ENCODE data around the gene PAFAH1B2. TPM values are rescaled to one million over a fixed set of nuclear protein-coding genes. Genes with fewer than 3 reads are reported as not detected.

The PAFAH1B2 gene
- total RNA-seq, 2 donors from 2014 or later: 31.1 to 43.4 TPM

DNA sequence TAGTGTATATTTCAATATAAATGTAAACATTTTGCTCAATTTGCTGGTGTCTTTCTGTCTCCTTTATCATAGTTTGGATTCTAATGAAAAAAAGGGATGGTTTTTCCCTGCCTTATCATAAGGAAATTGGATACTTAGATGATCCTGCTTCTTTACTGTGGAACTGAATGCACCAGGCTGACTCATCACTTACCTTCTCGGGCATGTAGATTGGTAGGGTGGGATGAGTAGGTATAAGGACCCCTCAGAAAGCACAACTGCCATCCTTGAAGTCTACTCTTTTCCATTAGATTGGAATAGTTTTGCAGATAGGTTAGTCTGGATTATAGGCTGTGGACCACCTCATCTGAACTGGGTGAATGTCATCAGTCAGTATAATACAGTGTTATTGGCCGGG lies 26.9 kb downstream of the PAFAH1B2 start:
- DNase-seq (no peak), ATAC-seq (no peak)
- no peak overlapping the region for H3K27ac Mint-ChIP-seq
- no peaks in the 10 kb centered on the region for H3K27me3 Mint-ChIP-seq
- H3K36me3 Mint-ChIP-seq (ENCODE audit: low read depth): peaks cover 2% of the 10 kb centered on the region
- no peak overlapping the region for H3K4me3 Mint-ChIP-seq
- H3K4me1 Mint-ChIP-seq: peaks cover 3% of the 10 kb centered on the region
- no peaks in the 10 kb centered on the region for H3K9me3 ChIP-seq (ENCODE audit: control insufficient read depth, low read length, poor library complexity, severe bottlenecking)

DNA sequence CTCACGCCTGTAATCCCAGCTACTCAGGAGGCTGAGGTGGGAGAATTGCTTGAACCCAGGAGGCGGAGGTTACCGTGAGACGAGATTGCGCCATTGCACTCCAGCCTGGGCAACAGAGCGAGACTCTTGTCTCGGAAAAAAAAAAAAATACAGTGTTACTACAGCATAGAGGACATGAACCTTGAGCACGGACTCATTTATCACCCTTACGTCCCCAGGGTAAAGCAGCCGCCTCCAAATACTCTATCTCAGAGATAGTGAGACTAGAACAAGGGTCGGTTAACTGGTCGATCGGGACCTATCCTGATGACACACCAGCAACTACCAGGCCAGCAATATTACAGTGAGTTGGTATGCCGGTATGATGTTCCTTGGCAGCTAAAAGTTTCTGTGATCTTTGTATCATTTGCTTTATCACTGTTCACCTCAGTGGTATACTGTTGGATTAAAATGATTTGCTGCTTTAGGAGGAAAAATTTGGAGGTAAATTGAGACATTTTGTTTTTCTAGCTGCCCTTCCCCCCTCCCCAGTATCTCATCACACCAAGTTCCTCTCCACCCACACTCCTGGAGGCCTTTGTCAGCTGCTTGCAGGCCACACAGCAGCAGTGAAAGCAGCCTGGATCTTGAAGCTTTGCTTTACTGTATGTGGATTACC lies 27.4 kb downstream of the PAFAH1B2 start:
- DNase-seq (no peak), ATAC-seq (no peak)
- H3K4me1 Mint-ChIP-seq: peaks cover 3% of the 10 kb centered on the region
- H3K27me3 Mint-ChIP-seq: no peaks in the 10 kb centered on the region
- H3K9me3 ChIP-seq (ENCODE audit: control insufficient read depth, low read length, poor library complexity, severe bottlenecking): no peaks in the 10 kb centered on the region
- H3K36me3 Mint-ChIP-seq (ENCODE audit: low read depth): peaks cover 2% of the 10 kb centered on the region
- H3K4me3 Mint-ChIP-seq: no peak overlapping the region
- H3K27ac Mint-ChIP-seq: no peak overlapping the region

DNA sequence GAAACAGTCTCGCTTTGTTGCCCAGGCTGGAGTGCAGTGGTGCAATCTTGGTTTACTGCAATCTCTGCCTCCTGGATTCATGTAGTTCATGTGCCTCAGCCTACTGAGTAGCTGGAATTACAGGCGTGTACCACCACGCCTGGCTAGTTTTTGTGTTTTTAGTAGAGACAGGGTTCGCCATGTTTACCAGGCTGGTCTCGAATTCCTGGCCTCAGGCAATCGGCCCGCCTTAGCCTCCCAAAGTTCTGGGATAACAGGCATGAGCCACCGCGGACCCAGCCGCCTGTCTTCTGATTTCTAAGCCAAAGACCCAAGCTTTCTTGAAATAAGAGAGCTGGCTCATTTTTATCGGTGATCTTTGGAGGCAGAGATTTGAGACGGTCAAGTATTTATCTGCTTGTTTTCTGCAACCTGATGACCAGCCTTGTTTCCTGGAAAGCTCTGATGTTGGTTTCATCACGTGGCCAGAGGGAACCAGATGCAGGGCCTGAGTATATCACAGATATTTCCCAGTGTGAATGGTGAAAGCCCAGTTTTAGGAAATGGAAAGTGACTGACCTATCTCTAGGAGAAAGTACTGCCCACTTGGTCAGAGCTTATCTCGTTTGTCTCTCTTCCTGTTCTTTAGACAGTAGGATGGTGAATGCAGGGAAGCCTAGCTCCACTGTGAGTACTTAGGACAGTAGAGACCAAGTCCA lies 28.8 kb downstream of the PAFAH1B2 start:
- Mint-ChIP-seq H3K4me1 (peaks cover 3% of the 10 kb centered on the region), H3K27ac (peak overlapping the region; percentile 32), H3K27me3 (no peaks in the 10 kb centered on the region), H3K36me3 (ENCODE audit: low read depth) (no peaks in the 10 kb centered on the region), H3K4me3 (no peak overlapping the region)
- no peak for ATAC-seq
- H3K9me3 ChIP-seq (ENCODE audit: control insufficient read depth, low read length, poor library complexity, severe bottlenecking): no peaks in the 10 kb centered on the region
- DNase-seq: no peak

DNA sequence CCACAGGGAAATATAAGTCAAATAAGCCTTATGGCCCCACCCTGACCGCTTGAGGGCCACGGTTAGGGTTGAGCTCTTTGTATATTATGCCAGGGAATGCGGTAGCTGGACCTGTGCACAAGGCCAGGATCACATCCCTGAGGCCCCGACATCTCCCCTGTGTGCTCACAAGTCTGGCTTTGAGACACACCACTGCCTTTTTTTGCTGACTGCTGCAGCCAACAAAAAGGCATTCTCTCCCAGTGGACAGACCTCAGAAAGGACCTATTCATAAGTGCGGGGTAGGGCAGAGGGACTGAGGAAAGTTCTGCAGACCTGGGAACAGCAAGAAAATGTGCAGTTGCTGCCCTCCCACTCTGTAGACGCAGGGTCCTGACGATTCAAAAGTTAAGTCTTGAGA lies 31.0 kb downstream of the PAFAH1B2 start:
- no peaks in the 10 kb centered on the region for H3K36me3 Mint-ChIP-seq (ENCODE audit: low read depth)
- H3K27ac Mint-ChIP-seq: peak overlapping the region; percentile 62
- no peaks in the 10 kb centered on the region for H3K9me3 ChIP-seq (ENCODE audit: control insufficient read depth, low read length, poor library complexity, severe bottlenecking)
- DNase-seq (no peak), ATAC-seq (no peak)
- peaks cover 13% of the 10 kb centered on the region for H3K4me1 Mint-ChIP-seq
- no peaks in the 10 kb centered on the region for H3K27me3 Mint-ChIP-seq
- no peak overlapping the region for H3K4me3 Mint-ChIP-seq

DNA sequence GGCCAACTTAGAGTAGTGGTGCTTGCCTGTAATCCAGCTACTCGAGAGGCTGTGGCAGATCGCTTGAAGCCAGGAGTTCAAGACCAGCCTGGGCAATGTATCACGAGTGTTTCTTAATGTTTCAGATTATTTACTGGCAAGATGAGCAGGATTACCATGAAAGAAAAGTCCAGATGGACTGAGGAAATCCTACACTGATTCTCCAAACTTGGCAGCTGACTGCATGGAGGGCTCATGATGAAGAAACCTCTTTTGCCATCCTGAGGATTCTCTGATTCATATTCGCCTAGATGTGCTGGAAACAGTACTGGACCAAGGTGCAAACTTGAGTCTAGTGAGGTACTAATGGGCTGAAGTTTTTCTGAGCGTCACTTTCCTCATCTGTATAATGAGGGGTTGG lies 31.7 kb downstream of the PAFAH1B2 start:
- no peak overlapping the region for H3K27ac Mint-ChIP-seq
- DNase-seq (no peak), ATAC-seq (no peak)
- H3K27me3 Mint-ChIP-seq: no peaks in the 10 kb centered on the region
- H3K4me3 Mint-ChIP-seq: no peak overlapping the region
- H3K9me3 ChIP-seq (ENCODE audit: control insufficient read depth, low read length, poor library complexity, severe bottlenecking): no peaks in the 10 kb centered on the region
- peaks cover 16% of the 10 kb centered on the region for H3K4me1 Mint-ChIP-seq
- no peaks in the 10 kb centered on the region for H3K36me3 Mint-ChIP-seq (ENCODE audit: low read depth)

DNA sequence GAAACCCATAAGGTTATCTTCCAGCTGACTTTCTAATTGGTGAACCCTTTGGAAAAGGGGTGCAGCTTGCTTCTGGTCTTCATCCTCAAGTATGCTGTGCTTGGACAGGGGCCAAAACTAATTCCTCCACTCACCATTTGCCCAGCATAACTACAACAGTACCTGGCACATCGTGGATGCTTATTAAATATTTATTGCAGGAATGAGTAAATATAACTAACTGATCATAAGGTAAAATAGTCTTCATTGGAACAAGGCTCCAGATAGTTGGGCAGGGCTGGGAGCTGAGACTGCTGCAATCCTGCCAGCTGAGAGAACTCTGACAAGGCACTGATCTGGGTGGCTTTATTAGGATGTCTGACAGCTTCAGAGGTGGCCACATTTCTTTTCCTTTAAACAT lies 32.1 kb downstream of the PAFAH1B2 start:
- no peak overlapping the region for H3K4me3 Mint-ChIP-seq
- H3K36me3 Mint-ChIP-seq (ENCODE audit: low read depth): no peaks in the 10 kb centered on the region
- no peak overlapping the region for H3K27ac Mint-ChIP-seq
- no peaks in the 10 kb centered on the region for H3K9me3 ChIP-seq (ENCODE audit: control insufficient read depth, low read length, poor library complexity, severe bottlenecking)
- H3K4me1 Mint-ChIP-seq: peaks cover 20% of the 10 kb centered on the region
- no peaks in the 10 kb centered on the region for H3K27me3 Mint-ChIP-seq
- ATAC-seq (no peak), DNase-seq (no peak)

DNA sequence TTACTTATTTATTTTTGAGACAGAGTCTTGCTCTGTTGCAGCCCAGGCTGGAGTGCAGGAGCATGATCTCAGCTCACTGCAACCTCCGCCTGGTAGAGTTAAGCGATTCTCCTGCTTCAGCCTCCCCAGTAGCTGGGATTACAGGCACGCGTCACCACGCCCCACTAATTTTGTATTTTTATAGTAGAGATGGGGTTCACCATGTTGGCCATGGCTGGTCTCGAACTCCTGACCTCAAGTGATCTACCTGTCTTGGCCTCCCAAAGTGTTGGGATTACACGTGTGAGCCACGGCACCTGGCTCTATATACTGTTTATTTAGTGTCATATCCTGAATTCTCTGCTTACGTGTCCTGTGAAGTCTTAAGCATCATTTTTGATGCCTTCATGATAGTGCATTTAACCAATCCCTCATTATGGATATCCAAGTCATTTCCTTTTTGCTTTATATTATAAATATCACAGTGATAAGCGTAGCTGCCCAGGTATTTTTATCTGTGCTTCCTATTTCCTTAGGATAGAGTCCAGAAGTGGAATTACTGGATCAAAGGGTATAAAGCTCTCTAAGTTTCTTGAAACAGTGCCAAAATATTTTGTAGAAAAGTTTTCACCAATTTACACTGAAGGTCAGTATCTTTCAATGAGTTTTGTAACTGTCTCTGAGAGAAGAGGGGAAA lies 33.6 kb downstream of the PAFAH1B2 start:
- H3K27me3 Mint-ChIP-seq: no peaks in the 10 kb centered on the region
- peaks cover 22% of the 10 kb centered on the region for H3K4me1 Mint-ChIP-seq
- no peak for ATAC-seq
- DNase-seq: no peak
- H3K4me3 Mint-ChIP-seq: peak overlapping the region; percentile 95
- H3K27ac Mint-ChIP-seq: peak overlapping the region; percentile 91
- H3K36me3 Mint-ChIP-seq (ENCODE audit: low read depth): no peaks in the 10 kb centered on the region
- no peaks in the 10 kb centered on the region for H3K9me3 ChIP-seq (ENCODE audit: control insufficient read depth, low read length, poor library complexity, severe bottlenecking)

DNA sequence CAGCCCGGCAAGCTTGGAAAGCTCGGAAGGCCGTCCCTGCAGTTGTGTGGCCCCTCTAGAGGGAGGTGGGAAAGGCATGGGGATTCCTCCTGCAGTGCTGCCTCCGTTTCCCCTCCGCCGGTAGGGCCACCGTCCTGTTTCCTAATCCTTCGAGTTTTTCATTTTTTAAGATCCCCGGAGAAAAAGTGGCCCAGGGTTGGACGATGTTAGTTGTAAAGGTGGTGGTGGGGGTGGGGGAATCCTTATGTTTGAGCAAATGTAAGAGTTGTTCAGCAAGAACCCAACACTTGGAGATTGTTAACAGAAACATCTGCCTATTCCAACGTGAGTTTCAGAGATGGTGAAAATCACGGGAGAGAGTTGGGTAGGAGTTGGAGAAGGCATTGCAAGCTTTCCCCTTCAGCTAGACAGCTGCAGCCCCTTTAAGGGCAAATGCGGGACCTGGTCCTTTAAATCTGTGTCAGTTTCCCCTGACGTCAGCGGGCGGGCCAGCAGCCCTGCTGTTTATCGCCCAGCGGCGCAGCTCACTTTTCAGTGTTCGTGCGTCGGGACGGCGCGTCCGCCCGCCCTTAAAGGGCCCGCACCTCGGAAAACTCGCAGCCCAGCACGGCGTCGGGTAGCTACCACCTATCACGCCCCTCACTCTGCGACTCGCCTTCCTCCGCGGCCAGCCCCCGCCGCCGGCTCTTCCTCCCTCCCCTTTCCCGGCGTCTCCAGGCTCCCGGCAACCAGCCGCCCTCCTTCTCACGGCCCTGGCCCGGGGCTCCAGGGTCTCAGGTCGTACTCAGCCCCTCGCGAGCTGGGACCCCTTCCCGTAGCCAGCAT lies 34.3 kb downstream of the PAFAH1B2 start, which contains the start of gene SIDT2:
Gene SIDT2 (plus strand): TSS at position 534 of the 825 bp plus-strand sequence. CDS start 521 bp downstream, outside the sequence.
- no peaks in the 10 kb centered on the region for H3K9me3 ChIP-seq (ENCODE audit: control insufficient read depth, low read length, poor library complexity, severe bottlenecking)
- Mint-ChIP-seq H3K4me1 (peaks cover 22% of the 10 kb centered on the region), H3K4me3 (peak within 1 kb of the TSS; percentile 95), H3K27me3 (no peaks in the 10 kb centered on the region), H3K27ac (peak within 1 kb of the TSS; percentile 91), H3K36me3 (ENCODE audit: low read depth) (no peaks in the 10 kb centered on the region)
- ATAC-seq (peak; percentile 94), DNase-seq (peak; percentile 74 to 81 (median 79))

DNA sequence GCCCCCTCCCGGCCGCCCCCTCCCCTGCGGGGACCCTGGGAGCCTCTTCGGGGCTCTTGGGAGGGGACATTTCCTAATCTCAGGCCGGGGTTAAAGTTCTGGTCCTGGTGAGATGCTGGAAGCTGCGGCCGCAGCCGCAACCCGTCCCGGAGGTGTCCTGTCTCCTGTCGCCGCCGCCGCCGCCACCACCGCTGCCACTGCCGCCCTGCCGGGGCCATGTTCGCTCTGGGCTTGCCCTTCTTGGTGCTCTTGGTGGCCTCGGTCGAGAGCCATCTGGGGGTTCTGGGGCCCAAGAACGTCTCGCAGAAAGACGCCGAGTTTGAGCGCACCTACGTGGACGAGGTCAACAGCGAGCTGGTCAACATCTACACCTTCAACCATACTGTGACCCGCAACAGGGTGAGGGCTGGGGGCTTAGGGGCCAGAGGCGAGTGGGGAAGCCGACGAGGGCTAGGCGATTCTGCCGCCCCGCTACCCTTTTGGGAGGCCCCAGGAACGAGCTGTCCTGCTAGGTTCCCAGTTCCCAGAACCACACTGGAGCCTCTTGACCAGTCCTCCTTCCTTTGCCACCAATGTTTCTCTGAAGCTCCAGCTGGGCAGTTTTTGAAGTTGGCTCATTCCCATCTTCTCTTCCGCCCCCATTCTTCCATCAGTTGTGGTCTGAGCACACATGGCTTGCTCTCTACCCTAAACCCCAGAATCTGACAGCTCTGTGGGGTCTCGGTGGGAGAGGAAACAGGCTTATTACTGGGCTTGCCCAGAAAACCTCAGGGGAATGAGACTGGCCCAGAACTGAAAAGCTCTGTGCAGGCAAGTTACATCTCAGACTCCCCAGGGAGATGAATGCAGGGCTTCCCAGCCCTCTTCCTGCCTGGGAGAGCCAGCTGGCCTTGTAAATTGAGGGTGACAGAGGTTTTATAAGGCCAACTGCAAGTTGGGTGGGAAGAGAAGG lies 35.2 kb downstream of the PAFAH1B2 start:
- DNase-seq (peak; percentile 25 to 38 (median 35)), ATAC-seq (peak; percentile 59)
- no peaks in the 10 kb centered on the region for H3K9me3 ChIP-seq (ENCODE audit: control insufficient read depth, low read length, poor library complexity, severe bottlenecking)
- H3K4me3 Mint-ChIP-seq: peak overlapping the region; percentile 95
- no peaks in the 10 kb centered on the region for H3K36me3 Mint-ChIP-seq (ENCODE audit: low read depth)
- no peaks in the 10 kb centered on the region for H3K27me3 Mint-ChIP-seq
- H3K4me1 Mint-ChIP-seq: peaks cover 24% of the 10 kb centered on the region
- H3K27ac Mint-ChIP-seq: peak overlapping the region; percentile 91

DNA sequence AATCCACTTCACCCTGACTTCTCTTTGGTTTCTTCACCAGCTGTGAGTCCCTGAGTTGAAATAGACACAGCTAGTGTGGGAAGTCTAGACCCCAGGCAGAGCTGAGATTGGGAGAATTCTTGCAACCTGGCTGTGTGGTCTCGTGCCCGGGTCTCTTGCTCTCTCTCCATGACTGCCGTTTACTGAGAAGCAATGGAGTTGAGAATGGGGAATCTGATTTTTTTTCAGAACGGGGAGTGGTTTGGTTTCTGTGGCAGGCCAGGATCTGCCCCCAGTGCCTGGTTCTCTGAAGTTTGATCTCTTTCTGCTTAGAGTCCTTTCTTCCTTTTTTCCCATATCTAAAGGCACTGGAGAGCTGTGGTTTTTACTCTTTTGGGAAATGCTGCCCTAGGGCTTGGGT lies 35.9 kb downstream of the PAFAH1B2 start:
- no peaks in the 10 kb centered on the region for H3K27me3 Mint-ChIP-seq
- no peak for DNase-seq
- H3K4me3 Mint-ChIP-seq: peak overlapping the region; percentile 95
- no peaks in the 10 kb centered on the region for H3K36me3 Mint-ChIP-seq (ENCODE audit: low read depth)
- no peaks in the 10 kb centered on the region for H3K9me3 ChIP-seq (ENCODE audit: control insufficient read depth, low read length, poor library complexity, severe bottlenecking)
- H3K4me1 Mint-ChIP-seq: peaks cover 24% of the 10 kb centered on the region
- no peak for ATAC-seq
- peak overlapping the region; percentile 91 for H3K27ac Mint-ChIP-seq

DNA sequence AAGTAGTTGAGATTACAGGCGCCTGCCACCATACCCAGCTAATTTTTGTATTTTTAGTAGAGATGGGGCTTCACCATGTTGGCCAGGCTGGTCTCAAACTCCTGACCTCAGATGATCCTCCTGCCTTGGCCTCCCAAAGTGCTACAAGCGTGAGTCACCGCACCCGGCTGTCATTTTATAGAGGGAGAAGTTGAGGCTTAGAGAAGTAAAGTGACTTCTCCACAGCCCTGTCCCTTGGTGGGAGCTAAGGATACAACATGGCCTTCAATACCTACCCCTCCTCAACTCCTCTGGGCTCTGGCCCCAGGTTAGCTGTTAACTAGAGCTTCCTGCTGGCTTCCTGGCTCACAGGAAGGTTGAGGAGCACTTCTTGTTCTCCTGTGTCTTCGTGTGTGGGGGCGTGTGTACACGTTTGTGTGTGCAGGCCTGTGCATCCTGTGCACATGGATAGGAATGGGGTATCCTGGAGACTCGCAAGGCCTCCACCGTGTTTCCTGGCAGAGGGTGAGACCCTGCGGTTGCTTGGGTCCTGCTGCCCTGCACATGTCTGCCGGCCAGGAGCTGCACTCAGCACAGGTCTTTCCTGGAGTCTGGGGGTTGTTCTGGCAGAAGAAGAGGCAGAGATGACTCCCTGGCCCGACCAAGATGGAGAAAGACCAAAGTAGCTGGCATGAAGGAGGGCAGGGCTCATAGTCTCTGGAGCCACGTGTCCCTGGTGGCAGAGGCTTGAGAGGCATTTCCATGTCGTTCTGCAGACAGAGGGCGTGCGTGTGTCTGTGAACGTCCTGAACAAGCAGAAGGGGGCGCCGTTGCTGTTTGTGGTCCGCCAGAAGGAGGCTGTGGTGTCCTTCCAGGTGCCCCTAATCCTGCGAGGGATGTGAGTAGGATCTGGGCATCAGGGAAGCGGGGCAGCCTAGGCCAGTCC lies 36.8 kb downstream of the PAFAH1B2 start:
- no peaks in the 10 kb centered on the region for H3K27me3 Mint-ChIP-seq
- peak; percentile 42 to 52 (median 48) for DNase-seq
- H3K4me1 Mint-ChIP-seq: peaks cover 24% of the 10 kb centered on the region
- peak; percentile 58 for ATAC-seq
- peak overlapping the region; percentile 80 for H3K4me3 Mint-ChIP-seq
- no peaks in the 10 kb centered on the region for H3K9me3 ChIP-seq (ENCODE audit: control insufficient read depth, low read length, poor library complexity, severe bottlenecking)
- H3K36me3 Mint-ChIP-seq (ENCODE audit: low read depth): no peaks in the 10 kb centered on the region
- H3K27ac Mint-ChIP-seq: peak overlapping the region; percentile 91
